ENCODE results near the gene ADAMTSL4.
"Not testable (repeated sequence)": the region's sequence is repeated elsewhere in the genome, so short reads cannot be mapped to it uniquely, and the experiment has no call there.

GRCh38 chr1:150581437-150581836 is 32.2 kb downstream of the ADAMTSL4 start:
- not testable (repeated sequence) for TF ChIP-seq POLR2A, CTCF (IDR thresholded peaks at IDR 0.05)
